Measurements from ENCODE around the gene COPS4. TPM values are rescaled to one million over a fixed set of nuclear protein-coding genes. Genes with fewer than 3 reads are reported as not detected.

Gene COPS4
- total RNA-seq, 1 experiment from 2014 or later, result 28.6 TPM

DNA sequence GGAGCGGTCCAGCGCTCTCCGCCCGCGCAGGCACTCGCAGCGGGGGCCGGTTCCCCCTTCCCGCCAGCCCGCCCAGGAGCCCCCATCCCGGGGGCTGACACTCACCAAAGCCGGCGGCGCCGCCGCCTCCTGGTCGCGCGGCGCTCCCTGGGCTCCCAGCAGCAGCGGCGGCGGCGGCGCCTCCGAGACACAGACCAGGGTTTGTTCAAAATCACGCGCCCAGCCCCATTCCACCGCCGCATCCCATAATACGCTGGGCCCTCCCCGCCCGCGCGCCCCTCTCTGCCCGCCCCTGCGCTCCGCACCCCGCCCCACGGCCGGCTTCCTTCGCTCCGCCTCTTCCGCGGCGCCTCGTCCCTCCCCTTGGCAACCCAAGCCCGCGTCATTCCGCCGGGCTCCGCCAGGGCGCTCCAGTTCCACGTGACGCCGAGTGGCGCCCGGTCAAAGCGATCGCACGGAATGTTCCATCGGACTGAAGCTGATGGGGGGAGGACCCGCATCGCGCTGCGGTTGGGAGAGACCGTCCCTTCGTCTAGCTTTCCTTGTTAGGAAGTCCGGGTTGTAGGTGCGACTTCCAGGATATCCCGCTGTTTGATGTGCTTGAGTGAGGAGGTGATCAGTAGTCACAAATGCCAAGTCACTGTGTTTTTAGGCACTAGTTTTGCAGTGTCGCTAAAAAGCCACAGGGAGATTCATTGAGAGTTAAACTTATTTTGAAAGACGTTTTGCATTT, 22.1 kb upstream of the COPS4 start (continued):
- TF ChIP-seq TCF7L2 (IDR thresholded peaks at IDR 0.05; ENCODE audit: borderline replicate concordance, extremely low read depth, insufficient read depth, insufficient read length) (peak; percentile 87), YY1 (IDR thresholded peaks at IDR 0.05; ENCODE audit: extremely low read depth, insufficient replicate concordance, low read depth, low read length) (peak; percentile 19)

DNA sequence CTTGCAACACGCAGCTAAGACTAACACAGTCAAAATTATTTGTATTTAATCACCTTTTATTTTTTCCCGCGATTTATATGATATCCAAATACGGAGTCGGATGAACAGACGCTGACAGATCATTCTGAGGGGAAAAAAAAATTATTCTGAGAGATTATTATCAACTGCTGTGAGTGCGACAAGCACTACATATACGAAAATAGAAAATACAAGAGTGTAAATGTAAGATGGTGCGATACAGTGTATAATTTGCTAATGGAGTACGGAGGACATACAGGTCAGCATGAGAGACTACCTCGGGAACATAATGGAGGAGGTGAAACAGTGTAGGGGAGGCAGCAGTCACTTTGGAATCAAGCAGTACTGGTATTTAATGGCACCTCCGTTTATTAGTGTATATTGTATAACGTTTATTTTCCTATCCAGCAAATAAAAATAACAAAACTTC, 21.5 kb upstream of the COPS4 start:
- TF ChIP-seq JUND (IDR thresholded peaks at IDR 0.05) (no peak), SIN3A (IDR thresholded peaks at IDR 0.05; ENCODE audit: low read depth) (no peak; the same call in 1 of the 2 replicates), CBX3 (IDR thresholded peaks at IDR 0.05; ENCODE audit: low read depth) (no peak), ELF1 (IDR thresholded peaks at IDR 0.05; ENCODE audit: borderline replicate concordance, low read depth) (no peak), ZFX (IDR thresholded peaks at IDR 0.05) (no peak), EGR1 (IDR thresholded peaks at IDR 0.05; ENCODE audit: low read depth) (no peak), POLR2AphosphoS5 (IDR thresholded peaks at IDR 0.05; ENCODE audit: low read depth, low read length) (no peak), YY1 (IDR thresholded peaks at IDR 0.05; ENCODE audit: extremely low read depth, insufficient replicate concordance, low read depth, low read length) (no peak), SP1 (IDR thresholded peaks at IDR 0.05; ENCODE audit: low read depth) (no peak), TCF7L2 (IDR thresholded peaks at IDR 0.05; ENCODE audit: borderline replicate concordance, extremely low read depth, insufficient read depth, insufficient read length) (no peak), FOSL1 (IDR thresholded peaks at IDR 0.05; ENCODE audit: low read depth) (no peak), EZH2 (IDR thresholded peaks at IDR 0.05) (no peak)
- TF ChIP-seq, protein P1, sequence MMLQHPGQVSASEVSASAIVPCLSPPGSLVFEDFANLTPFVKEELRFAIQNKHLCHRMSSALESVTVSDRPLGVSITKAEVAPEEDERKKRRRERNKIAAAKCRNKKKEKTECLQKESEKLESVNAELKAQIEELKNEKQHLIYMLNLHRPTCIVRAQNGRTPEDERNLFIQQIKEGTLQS (IDR thresholded peaks at IDR 0.05), result no peak
- TF ChIP-seq, protein P2, sequence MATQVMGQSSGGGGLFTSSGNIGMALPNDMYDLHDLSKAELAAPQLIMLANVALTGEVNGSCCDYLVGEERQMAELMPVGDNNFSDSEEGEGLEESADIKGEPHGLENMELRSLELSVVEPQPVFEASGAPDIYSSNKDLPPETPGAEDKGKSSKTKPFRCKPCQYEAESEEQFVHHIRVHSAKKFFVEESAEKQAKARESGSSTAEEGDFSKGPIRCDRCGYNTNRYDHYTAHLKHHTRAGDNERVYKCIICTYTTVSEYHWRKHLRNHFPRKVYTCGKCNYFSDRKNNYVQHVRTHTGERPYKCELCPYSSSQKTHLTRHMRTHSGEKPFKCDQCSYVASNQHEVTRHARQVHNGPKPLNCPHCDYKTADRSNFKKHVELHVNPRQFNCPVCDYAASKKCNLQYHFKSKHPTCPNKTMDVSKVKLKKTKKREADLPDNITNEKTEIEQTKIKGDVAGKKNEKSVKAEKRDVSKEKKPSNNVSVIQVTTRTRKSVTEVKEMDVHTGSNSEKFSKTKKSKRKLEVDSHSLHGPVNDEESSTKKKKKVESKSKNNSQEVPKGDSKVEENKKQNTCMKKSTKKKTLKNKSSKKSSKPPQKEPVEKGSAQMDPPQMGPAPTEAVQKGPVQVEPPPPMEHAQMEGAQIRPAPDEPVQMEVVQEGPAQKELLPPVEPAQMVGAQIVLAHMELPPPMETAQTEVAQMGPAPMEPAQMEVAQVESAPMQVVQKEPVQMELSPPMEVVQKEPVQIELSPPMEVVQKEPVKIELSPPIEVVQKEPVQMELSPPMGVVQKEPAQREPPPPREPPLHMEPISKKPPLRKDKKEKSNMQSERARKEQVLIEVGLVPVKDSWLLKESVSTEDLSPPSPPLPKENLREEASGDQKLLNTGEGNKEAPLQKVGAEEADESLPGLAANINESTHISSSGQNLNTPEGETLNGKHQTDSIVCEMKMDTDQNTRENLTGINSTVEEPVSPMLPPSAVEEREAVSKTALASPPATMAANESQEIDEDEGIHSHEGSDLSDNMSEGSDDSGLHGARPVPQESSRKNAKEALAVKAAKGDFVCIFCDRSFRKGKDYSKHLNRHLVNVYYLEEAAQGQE (IDR thresholded peaks at IDR 0.05; ENCODE audit: low read depth), result no peak
- TF ChIP-seq, protein P3, sequence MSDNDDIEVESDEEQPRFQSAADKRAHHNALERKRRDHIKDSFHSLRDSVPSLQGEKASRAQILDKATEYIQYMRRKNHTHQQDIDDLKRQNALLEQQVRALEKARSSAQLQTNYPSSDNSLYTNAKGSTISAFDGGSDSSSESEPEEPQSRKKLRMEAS (IDR thresholded peaks at IDR 0.05), result no peak
- TF ChIP-seq, protein P4, sequence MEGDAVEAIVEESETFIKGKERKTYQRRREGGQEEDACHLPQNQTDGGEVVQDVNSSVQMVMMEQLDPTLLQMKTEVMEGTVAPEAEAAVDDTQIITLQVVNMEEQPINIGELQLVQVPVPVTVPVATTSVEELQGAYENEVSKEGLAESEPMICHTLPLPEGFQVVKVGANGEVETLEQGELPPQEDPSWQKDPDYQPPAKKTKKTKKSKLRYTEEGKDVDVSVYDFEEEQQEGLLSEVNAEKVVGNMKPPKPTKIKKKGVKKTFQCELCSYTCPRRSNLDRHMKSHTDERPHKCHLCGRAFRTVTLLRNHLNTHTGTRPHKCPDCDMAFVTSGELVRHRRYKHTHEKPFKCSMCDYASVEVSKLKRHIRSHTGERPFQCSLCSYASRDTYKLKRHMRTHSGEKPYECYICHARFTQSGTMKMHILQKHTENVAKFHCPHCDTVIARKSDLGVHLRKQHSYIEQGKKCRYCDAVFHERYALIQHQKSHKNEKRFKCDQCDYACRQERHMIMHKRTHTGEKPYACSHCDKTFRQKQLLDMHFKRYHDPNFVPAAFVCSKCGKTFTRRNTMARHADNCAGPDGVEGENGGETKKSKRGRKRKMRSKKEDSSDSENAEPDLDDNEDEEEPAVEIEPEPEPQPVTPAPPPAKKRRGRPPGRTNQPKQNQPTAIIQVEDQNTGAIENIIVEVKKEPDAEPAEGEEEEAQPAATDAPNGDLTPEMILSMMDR (IDR thresholded peaks at IDR 0.05 in 2 of 3, conservative IDR thresholded peaks at IDR 0.05 in 1 of 3; ENCODE audit: borderline replicate concordance in 1 of 3, insufficient read depth in 1 of 3, low read depth in 2 of 3, low read length in 2 of 3), result no peak
- Histone ChIP-seq H3K79me2 (ENCODE audit: insufficient read depth, low read length) (peaks cover 38% of the 10 kb centered on the region), H3K27ac (ENCODE audit: low read depth, low read length) (peak overlapping the region; percentile 58; the same call in 1 of the 2 replicates), H3K9ac (ENCODE audit: low read length) (peak overlapping the region; percentile 47), H4K20me1 (ENCODE audit: insufficient read depth) (no peaks in the 10 kb centered on the region), H3K27me3 (ENCODE audit: insufficient read depth, low read length) (no peaks in the 10 kb centered on the region), H3K4me1 (ENCODE audit: control insufficient read depth in 1 of 2, insufficient read depth in 2 of 2, low read length in 2 of 2) (peaks cover 11 to 31% of the 10 kb centered on the region in 2 experiments), H3K36me3 (ENCODE audit: control insufficient read depth in 1 of 2, insufficient read depth in 2 of 2, low read length in 2 of 2) (no peaks in the 10 kb centered on the region), H3K9me2 (ENCODE audit: insufficient read depth) (no peaks in the 10 kb centered on the region), H3K9me3 (ENCODE audit: control insufficient read depth in 1 of 2, insufficient read depth in 1 of 2, low read depth in 1 of 2, low read length in 2 of 2) (no peaks in the 10 kb centered on the region), H2AFZ (ENCODE audit: low read depth, low read length, poor library complexity, severe bottlenecking) (peak overlapping the region; percentile 41), H3K4me2 (ENCODE audit: low read length) (peak overlapping the region; percentile 73), H3K4me3 (replicated peaks in 1 of 2; ENCODE audit: low read depth in 1 of 2, low read length in 2 of 2) (peak overlapping the region; percentile 24 to 69)
- CTCF ChIA-PET, result interaction anchor here (0.7 kb wide), 1 partner anchor 22 kb away, joined by 3 read pairs; the partner anchor contains the start of gene COPS4
- DNase-seq (ENCODE audit: low read depth, low spot score), result no peak
- intact Hi-C loops (cut with micrococcal nuclease), result loop anchor here (1.0 to 5.0 kb wide), 2 partner anchors 21 to 244 kb away; no protein-coding TSS in a partner anchor
- TSS peak; percentile 98 for BruUV-seq (replicated peaks)
- RAD21 ChIA-PET (ENCODE audit: low non-redundant PET in 1 of 2, low total read pairs in 2 of 2, uncharacterized antibody in 2 of 2, unreplicated experiment in 2 of 2), result interaction anchor here in 1 of 2 experiments (1.0 kb wide), 1 partner anchor 22 kb away, joined by 7 read pairs; the partner anchor contains the start of gene COPS4
- no peak for ATAC-seq
- POLR2A ChIA-PET, result interaction anchor here (0.7 to 1.1 kb wide), 3 partner anchors 16 to 584 kb away, joined by 3 to 14 read pairs (median 4); partner anchors contain the start of gene COPS4
